A673 (cell line): Measurements from ENCODE around the gene RPP25L. TPM values are rescaled to one million over a fixed set of nuclear protein-coding genes. Genes with fewer than 3 reads are reported as not detected.
A peak's percentile ranks its signal among the peaks of the same experiment; 100 is the strongest.

ENCODE experiments used
- BruUV-seq: library from RNA; stranded (reverse); fragments of 400-500 nt; replicated peaks from 2 replicates; lab custom pipeline; 2021; lab: Mats Ljungman, UMichigan
- CTCF ChIA-PET: fragments of 300-600 bp; sonication (Branson Sonifier 250); formaldehyde crosslinking; loops from one replicate; lab custom pipeline; 2022; ENCODE audit warnings: antibody characterized with exemption; lab: Charles Lee
- POLR2A ChIA-PET: fragments of 300-600 bp; sonication (Branson Sonifier 250); formaldehyde crosslinking; loops from one replicate; lab custom pipeline; 2022; ENCODE audit warnings: antibody characterized with exemption; ENCODE audit not compliant: low non-redundant PET; lab: Charles Lee
- DNase-seq: peaks from one replicate; pipeline ENCODE4 v3.0.0-alpha.2; 2015; ENCODE audit warnings: low spot score
- H3K27ac ChIP-seq: fragments of 200-600 bp; sonication (generic); 2 replicates; pipeline ENCODE4 v1.5.1; 2016; ENCODE audit warnings: mixed run types, low read depth, mild to moderate bottlenecking, mixed read lengths, antibody characterized with exemption, low read length; ENCODE audit not compliant: poor library complexity, severe bottlenecking
- H3K27me3 ChIP-seq: fragments of 200-600 bp; sonication (generic); replicated peaks from 2 replicates; pipeline ENCODE4 v1.6.1; 2017; ENCODE audit warnings: mixed run types, low read depth, mild to moderate bottlenecking, mixed read lengths, antibody characterized with exemption, low read length; ENCODE audit not compliant: insufficient read depth, poor library complexity
- H3K36me3 ChIP-seq: fragments of 200-600 bp; sonication (generic); 2 replicates; pipeline ENCODE4 v1.6.1; 2016; ENCODE audit warnings: mixed run types, mild to moderate bottlenecking, mixed read lengths, antibody characterized with exemption, low read length; ENCODE audit not compliant: insufficient read depth, poor library complexity, severe bottlenecking
- H3K4me1 ChIP-seq: fragments of 200-600 bp; sonication (generic); 2 replicates; pipeline ENCODE4 v1.6.1; 2017; ENCODE audit warnings: mixed run types, mild to moderate bottlenecking, mixed read lengths, antibody characterized with exemption, low read length; ENCODE audit not compliant: insufficient read depth, poor library complexity, severe bottlenecking
- H3K4me3 ChIP-seq: fragments of 200-600 bp; sonication (generic); 2 replicates; pipeline ENCODE4 v1.5.1; 2016; ENCODE audit warnings: low read depth, mixed run types, mild to moderate bottlenecking, mixed read lengths, low read length; ENCODE audit not compliant: poor library complexity, severe bottlenecking
- H3K9me3 ChIP-seq: fragments of 200-600 bp; sonication (generic); 2 replicates; pipeline ENCODE4 v1.6.1; 2016; ENCODE audit warnings: mixed run types, low read depth, mild to moderate bottlenecking, mixed read lengths, antibody characterized with exemption, low read length; ENCODE audit not compliant: poor library complexity, severe bottlenecking
- CTCF ChIP-seq: fragments of 300-800, 200-600 bp; sonication (generic); conservative IDR thresholded peaks from 2 replicates; pipeline ENCODE4 v1.5.1; 2017; ENCODE audit warnings: low read depth, mild to moderate bottlenecking, antibody characterized with exemption, low read length, moderate library complexity, mixed read lengths
- EZH2 ChIP-seq: fragments of 200-600 bp; sonication (generic); IDR thresholded peaks from 2 replicates; pipeline ENCODE4 v1.6.1; 2017; ENCODE audit warnings: borderline replicate concordance, low read depth, mild to moderate bottlenecking, mixed read lengths, antibody characterized with exemption, low read length; ENCODE audit not compliant: poor library complexity, severe bottlenecking
- intact Hi-C: fragments of 100-400 bp; cut with micrococcal nuclease; formaldehyde crosslinking; loops from one replicate; pipeline ENCODE4 v1.10.0; 2022; ENCODE audit not compliant: unreplicated experiment
- total RNA-seq: library from RNA; stranded (reverse); gene quantifications from 2 replicates; pipeline ENCODE4 v1.2.3, GENCODE V29; 2021

RPP25L gene
- total RNA-seq, 1 experiment from 2014 or later: 19.7 TPM

GRCh38 chr9:34630402-34631154 lies 18.7 kb upstream of the RPP25L start:
- no TSS peak for BruUV-seq
- Histone ChIP-seq H3K4me1 (peaks cover 7% of the 10 kb centered on the region), H3K36me3 (peaks cover 9% of the 10 kb centered on the region), H3K9me3 (no peaks in the 10 kb centered on the region), H3K4me3 (no peak overlapping the region), H3K27ac (no peak overlapping the region), H3K27me3 (peaks cover 56% of the 10 kb centered on the region)
- no peak for TF ChIP-seq CTCF
- TF ChIP-seq EZH2: no peak
- CTCF ChIA-PET: interaction anchor here (0.6 to 0.7 kb wide), 2 partner anchors 14 to 334 kb away, joined by 3 to 4 read pairs; no protein-coding TSS in a partner anchor
- POLR2A ChIA-PET: no interaction called here
- intact Hi-C loops: no loop called here
- DNase-seq: no peak

GRCh38 chr9:34629491-34629808 lies 17.6 kb upstream of the RPP25L start:
- ChIA-PET POLR2A (interaction anchor here (0.7 kb wide), 1 partner anchor 213 kb away, joined by 3 read pairs; no protein-coding TSS in a partner anchor), CTCF (interaction anchor here (0.7 kb wide), 1 partner anchor 51 kb away, joined by 6 read pairs; no protein-coding TSS in a partner anchor)
- H3K27ac ChIP-seq: no peak overlapping the region
- intact Hi-C loops: no loop called here
- BruUV-seq: no TSS peak
- TF ChIP-seq EZH2: peak; percentile 27
- no peak for TF ChIP-seq CTCF
- peak overlapping the region; percentile 27 for H3K4me3 ChIP-seq
- no peaks in the 10 kb centered on the region for H3K36me3 ChIP-seq
- no peak for DNase-seq
- H3K27me3 ChIP-seq: peaks cover 66% of the 10 kb centered on the region
- H3K9me3 ChIP-seq: no peaks in the 10 kb centered on the region
- peaks cover 7% of the 10 kb centered on the region for H3K4me1 ChIP-seq

DNA sequence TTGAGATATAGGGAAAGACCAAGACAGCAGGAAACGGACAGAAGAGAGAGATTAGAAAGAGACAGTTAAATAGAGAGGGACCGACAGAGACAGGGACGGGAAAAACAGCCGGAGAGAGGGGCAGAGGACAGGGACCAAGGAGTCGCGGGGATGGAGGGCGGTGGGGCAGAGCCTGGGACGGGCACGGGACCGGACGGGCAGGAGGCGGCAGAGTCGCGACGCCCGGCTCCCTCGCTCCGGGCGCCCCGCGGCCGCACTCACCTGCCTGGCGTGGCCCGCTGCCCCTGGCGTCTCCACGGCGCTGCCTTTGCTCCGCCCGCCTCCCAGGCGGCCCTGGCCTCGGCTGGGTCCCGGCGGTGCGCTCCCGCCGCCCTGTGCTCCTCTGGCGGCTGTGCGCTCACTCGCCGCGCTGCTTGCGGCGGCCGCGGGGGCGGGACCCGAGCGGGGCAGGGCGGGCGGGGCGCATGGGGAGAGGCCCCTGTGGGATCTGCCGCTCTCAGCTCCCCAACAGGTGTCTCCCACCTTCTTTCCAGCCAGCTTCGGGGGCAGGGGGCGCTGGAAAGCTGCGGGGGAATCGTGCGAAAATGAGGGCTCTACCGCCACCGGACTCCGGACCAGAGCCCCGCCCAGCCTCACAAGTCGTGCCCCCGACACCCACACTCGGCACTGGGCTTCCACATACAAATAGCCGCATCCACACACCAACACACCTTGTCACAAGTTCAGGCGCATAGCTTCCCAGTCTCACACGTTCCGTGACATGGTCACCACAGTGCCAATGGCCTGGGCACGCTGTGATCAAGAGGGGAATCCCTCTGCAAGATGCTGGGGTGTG lies 17.0 kb upstream of the RPP25L start, which contains the start of gene ARID3C:
TSS of gene ARID3C (minus strand) at position 411 of the 835 bp plus-strand sequence. CDS start 1,052 bp downstream, outside the sequence.
- ChIA-PET POLR2A (no interaction called here), CTCF (no interaction called here)
- TF ChIP-seq EZH2: peak; percentile 67
- no peak for TF ChIP-seq CTCF
- H3K4me1 ChIP-seq: peaks cover 7% of the 10 kb centered on the region
- H3K27ac ChIP-seq: no peak within 1 kb of the TSS
- H3K4me3 ChIP-seq: peak within 1 kb of the TSS; percentile 27
- H3K36me3 ChIP-seq: no peaks in the 10 kb centered on the region
- DNase-seq: no peak
- peaks cover 71% of the 10 kb centered on the region for H3K27me3 ChIP-seq
- H3K9me3 ChIP-seq: no peaks in the 10 kb centered on the region
- BruUV-seq: no TSS peak
- intact Hi-C loops: no loop called here
